GM12878 (cell line): ENCODE results near the gene SPAAR. TPM values are rescaled to one million over a fixed set of nuclear protein-coding genes. Genes with fewer than 3 reads are reported as not detected.

Experiments used
- ATAC-seq: fragments of 200-7000 bp; cut with Tn5 transposase; 3 replicates; pipeline ENCODE4 v1.9.1; 2020; ENCODE audit warnings: mild to moderate bottlenecking, moderate library complexity
- BruUV-seq: library from RNA; stranded (reverse); fragments of 400-500 nt; replicated peaks from 2 replicates; lab custom pipeline; 2021; lab: Mats Ljungman, UMichigan
- CTCF ChIA-PET: fragments of 300-600 bp; sonication (Branson Sonifier 250); formaldehyde crosslinking; extraction: SDS; loops from one replicate; lab custom pipeline; 2021; ENCODE audit warnings: inconsistent platforms; lab: Yijun Ruan, JAX
- POLR2A ChIA-PET: fragments of 350-600 bp; formaldehyde crosslinking; extraction: SDS; loops from one replicate; lab custom pipeline; 2021; ENCODE audit warnings: inconsistent platforms; lab: Charles Lee
- RAD21 ChIA-PET: fragments of 300-600 bp; sonication (Branson Sonifier 250); formaldehyde crosslinking; loops from one replicate; lab custom pipeline; 2023; ENCODE audit warnings: antibody characterized with exemption; ENCODE audit not compliant: unreplicated experiment; lab: Charles Lee
- SMC1A ChIA-PET: fragments of 300-600 bp; sonication (Branson Sonifier 250); formaldehyde crosslinking; loops from one replicate; lab custom pipeline; 2023; ENCODE audit not compliant: unreplicated experiment, uncharacterized antibody; lab: Charles Lee
- DNase-seq: peaks from one replicate; pipeline ENCODE4 v3.0.0-alpha.2; 2011; ENCODE audit warnings: low read depth, low spot score
- FAIRE-seq: peaks from 3 replicates; lab custom pipeline; 2011; peaks lifted over from hg19 to GRCh38; lab: Jason Lieb, UNC
- H2AFZ ChIP-seq: 2 replicates; pipeline ENCODE4 v1.6.0; 2011; ENCODE audit warnings: low read depth, low read length, control low read depth; ENCODE audit not compliant: control insufficient read depth
- H3K27ac ChIP-seq: 2 replicates; pipeline ENCODE4 v1.5.1; 2011; ENCODE audit warnings: control low read depth; ENCODE audit not compliant: control insufficient read depth, insufficient read depth
- H3K27me3 ChIP-seq, 2 experiments: replicated peaks in 1 of 2; 2 replicates each; pipeline versions ENCODE4 v1.6.0 to v1.6.1; 2011; ENCODE audit warnings: low read length in 1 of 2; ENCODE audit not compliant: control insufficient read depth in 2 of 2, insufficient read depth in 2 of 2
- H3K36me3 ChIP-seq, 2 experiments: 2 replicates each; pipeline ENCODE4 v1.5.1; 2011; ENCODE audit warnings: low read length in 1 of 2; ENCODE audit not compliant: control insufficient read depth in 2 of 2, insufficient read depth in 2 of 2
- H3K4me1 ChIP-seq: 2 replicates; pipeline ENCODE4 v1.6.1; 2011; ENCODE audit warnings: mild to moderate bottlenecking, low read length, moderate library complexity, mixed read lengths; ENCODE audit not compliant: control insufficient read depth, insufficient read depth
- H3K4me2 ChIP-seq: 2 replicates; pipeline ENCODE4 v1.6.0; 2011; ENCODE audit warnings: control low read depth; ENCODE audit not compliant: control insufficient read depth, insufficient read depth
- H3K4me3 ChIP-seq: fragments of 200-600 bp; sonication (generic); 2 replicates; pipeline ENCODE4 v1.5.1; 2016
- H3K79me2 ChIP-seq: 2 replicates; pipeline ENCODE4 v1.6.0; 2011; ENCODE audit warnings: low read length; ENCODE audit not compliant: control insufficient read depth, insufficient read depth
- H3K9ac ChIP-seq: 2 replicates; pipeline ENCODE4 v1.8.0; 2011; ENCODE audit warnings: low read length, control low read depth, mixed read lengths; ENCODE audit not compliant: control insufficient read depth, insufficient read depth
- H3K9me3 ChIP-seq: replicated peaks from 3 replicates; pipeline ENCODE4 v1.5.1; 2011; ENCODE audit warnings: mild to moderate bottlenecking, low read length; ENCODE audit not compliant: control insufficient read depth, insufficient read depth
- H4K20me1 ChIP-seq: 2 replicates; pipeline ENCODE4 v1.6.0; 2011; ENCODE audit not compliant: control insufficient read depth, insufficient read depth
- CREM ChIP-seq: IDR thresholded peaks from 2 replicates; pipeline ENCODE4 v1.6.1; 2014; ENCODE audit warnings: antibody characterized with exemption, low read depth
- EP300 ChIP-seq, 2 experiments: fragments of 150-350 bp in 1 of 2; IDR thresholded peaks; 2 replicates each; pipeline ENCODE4 v1.6.1; 2011 to 2012; ENCODE audit warnings: low read depth in 2 of 2, low read length in 2 of 2, borderline replicate concordance in 1 of 2, improper control_type of control experiment in 1 of 2, inconsistent platforms in 1 of 2; ENCODE audit not compliant: control insufficient read depth in 1 of 2
- IRF4 ChIP-seq: IDR thresholded peaks from 2 replicates; pipeline ENCODE4 v1.6.1; 2011; ENCODE audit warnings: low read depth, low read length
- LARP7 ChIP-seq: fragments of 450-650 bp; IDR thresholded peaks from 2 replicates; pipeline ENCODE4 v1.6.1; 2017; ENCODE audit warnings: mild to moderate bottlenecking
- NFIC ChIP-seq: IDR thresholded peaks from 2 replicates; pipeline ENCODE4 v1.6.1; 2012; ENCODE audit warnings: low read depth, mild to moderate bottlenecking, inconsistent platforms, low read length, moderate library complexity
- RAD21 ChIP-seq: IDR thresholded peaks from 2 replicates; pipeline ENCODE4 v1.6.1; 2011; ENCODE audit warnings: mild to moderate bottlenecking, low read depth, low read length, moderate library complexity; ENCODE audit not compliant: insufficient read depth
- RB1 ChIP-seq: fragments of 450-650 bp; formaldehyde crosslinking; IDR thresholded peaks from 2 replicates; pipeline ENCODE4 v1.6.1; 2017; ENCODE audit warnings: mild to moderate bottlenecking, borderline replicate concordance
- RBBP5 ChIP-seq: fragments of 200-600 bp; sonication (generic); conservative IDR thresholded peaks from 2 replicates; pipeline ENCODE4 v1.6.1; 2016
- STAT1 ChIP-seq: fragments of 450-650 bp; conservative IDR thresholded peaks from 2 replicates; pipeline ENCODE4 v1.6.1; 2014; ENCODE audit warnings: antibody characterized with exemption, mild to moderate bottlenecking
- ZBED1 ChIP-seq: IDR thresholded peaks from 2 replicates; pipeline ENCODE4 v1.6.1; 2016; ENCODE audit warnings: borderline replicate concordance
- ZZZ3 ChIP-seq: IDR thresholded peaks from 2 replicates; pipeline ENCODE4 v1.6.1; 2011; ENCODE audit warnings: low read depth; ENCODE audit not compliant: control insufficient read depth, insufficient read length
- WGBS: methylation state at CpG from one replicate; pipeline ENCODE4 v1.1.6; 2016; ENCODE audit warnings: low lambda C conversion rate; ENCODE audit not compliant: insufficient replicate concordance, insufficient coverage; ENCODE audit errors: missing lambda C conversion rate; 5-methylcytosine and 5-hydroxymethylcytosine counted together
- in situ Hi-C: fragments of 300-500 bp; cut with MboI; formaldehyde crosslinking; loops from 9 replicates; pipeline ENCODE4 v1.14.3; 2018; ENCODE audit warnings: mixed read lengths
- intact Hi-C: fragments of 100-400 bp; cut with micrococcal nuclease; formaldehyde crosslinking; loops from one replicate; pipeline ENCODE4 v1.14.2; 2022; ENCODE audit not compliant: unreplicated experiment
- polyA plus RNA-seq, 11 experiments: library from polyadenylated mRNA; depleted of rRNA in 4 of 11; unstranded in 6 of 11; stranded (reverse) in 5 of 11; fragments of >200 nt; fragmentation: Nextera tagmentation in 4 of 11; fragmentation: Illumina TruSeq in 1 of 11; extraction: Ambion mirVana in 4 of 11; extraction: Trizol in 1 of 11; gene quantifications; 1 replicate in 1 of 11; 2 replicates in 10 of 11; pipeline versions ENCODE4 v1.2.1 to v1.2.3, GENCODE V29; 2011 to 2016; ENCODE audit warnings: inconsistent platforms in 2 of 11, missing spikeins in 2 of 11, low read depth in 1 of 11
- total RNA-seq, 4 experiments: library from RNA; depleted of rRNA in 3 of 4; stranded (reverse); fragments of >200 nt in 3 of 4; fragmentation: Illumina TruSeq in 1 of 4; extraction: Trizol in 1 of 4; gene quantifications; 2 replicates each; pipeline versions ENCODE4 v1.2.1 to v1.2.3, GENCODE V29; 2013 to 2021
- TF ChIP-seq, protein P1 (sequence below): fragments of 450-650 bp; IDR thresholded peaks from 2 replicates; pipeline ENCODE4 v1.6.1; 2016; ENCODE audit warnings: mild to moderate bottlenecking

Gene SPAAR
- total and polyA plus RNA-seq, 10 of the 15 experiments (the other 5 are each of a cell fraction or from before 2014, with no cell fraction given), result not detected

DNA sequence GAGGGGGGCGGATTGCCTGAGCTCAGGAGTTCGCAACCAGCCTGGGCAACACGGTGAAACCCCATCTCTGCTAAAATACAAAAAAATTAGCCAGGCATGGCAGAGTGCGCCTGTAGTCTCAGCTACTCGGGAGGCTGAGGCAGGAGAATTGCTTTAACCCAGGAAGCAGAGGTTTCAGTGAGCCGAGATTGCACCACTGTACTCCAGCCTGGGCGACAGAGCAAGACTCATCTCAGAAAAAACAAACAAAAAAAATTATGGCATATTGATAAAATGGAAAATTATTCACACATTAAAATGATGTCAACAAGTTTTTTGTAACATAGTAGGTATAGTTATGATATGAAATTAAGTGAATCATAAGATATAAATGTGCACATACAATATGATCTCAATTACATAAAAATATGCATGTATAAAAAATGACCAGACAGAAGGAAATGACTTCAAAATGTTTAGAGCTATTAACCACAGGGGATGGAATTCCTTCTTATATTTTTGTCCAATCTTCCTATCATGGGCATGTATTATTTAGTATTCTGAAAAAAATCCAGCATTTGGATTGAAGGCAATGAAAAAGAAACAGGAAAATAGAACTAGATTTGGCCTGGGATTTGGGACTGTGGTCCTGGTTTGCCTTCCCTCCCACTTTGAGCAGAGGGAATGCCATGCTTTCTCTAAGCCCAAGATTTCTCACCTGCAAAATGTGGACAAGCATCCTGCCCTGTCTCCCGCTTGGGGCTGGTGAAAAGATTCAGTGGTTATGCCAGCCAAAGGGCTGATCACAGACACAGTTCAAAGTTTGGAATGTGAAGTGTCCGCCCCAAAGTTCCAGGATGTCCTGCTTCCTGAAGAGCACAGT lies 19.5 kb downstream of the SPAAR start:
- intact Hi-C loops, result no loop called here

More for the DNA sequence above, 19.5 kb downstream of the SPAAR start:
- no peak for ATAC-seq
- Histone ChIP-seq H3K9me3 (no peaks in the 10 kb centered on the region), H3K79me2 (no peaks in the 10 kb centered on the region), H3K9ac (no peak overlapping the region), H2AFZ (no peak overlapping the region), H3K4me1 (no peaks in the 10 kb centered on the region), H3K4me3 (no peak overlapping the region)
- POLR2A ChIA-PET, result no interaction called here
- 59% methylated on average over 9 of the region's 9 CpGs for WGBS
- no peak for DNase-seq
- no peak for FAIRE-seq
- no TSS peak for BruUV-seq
- TF ChIP-seq IRF4, result no peak
- TF ChIP-seq NFIC, result no peak
- no peak for TF ChIP-seq EP300 (IDR thresholded peaks at IDR 0.05; ENCODE audit: borderline replicate concordance in 1 of 2, control insufficient read depth in 1 of 2, low read depth in 2 of 2, low read length in 2 of 2)
- TF ChIP-seq CREM, result no peak
- no peak for TF ChIP-seq RB1
- no peak for TF ChIP-seq STAT1
- TF ChIP-seq, protein P1, sequence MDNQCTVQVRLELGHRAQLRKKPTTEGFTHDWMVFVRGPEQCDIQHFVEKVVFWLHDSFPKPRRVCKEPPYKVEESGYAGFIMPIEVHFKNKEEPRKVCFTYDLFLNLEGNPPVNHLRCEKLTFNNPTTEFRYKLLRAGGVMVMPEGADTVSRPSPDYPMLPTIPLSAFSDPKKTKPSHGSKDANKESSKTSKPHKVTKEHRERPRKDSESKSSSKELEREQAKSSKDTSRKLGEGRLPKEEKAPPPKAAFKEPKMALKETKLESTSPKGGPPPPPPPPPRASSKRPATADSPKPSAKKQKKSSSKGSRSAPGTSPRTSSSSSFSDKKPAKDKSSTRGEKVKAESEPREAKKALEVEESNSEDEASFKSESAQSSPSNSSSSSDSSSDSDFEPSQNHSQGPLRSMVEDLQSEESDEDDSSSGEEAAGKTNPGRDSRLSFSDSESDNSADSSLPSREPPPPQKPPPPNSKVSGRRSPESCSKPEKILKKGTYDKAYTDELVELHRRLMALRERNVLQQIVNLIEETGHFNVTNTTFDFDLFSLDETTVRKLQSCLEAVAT, result no peak
- TF ChIP-seq ZZZ3, result no peak
- no peak for TF ChIP-seq ZBED1
- no peak for TF ChIP-seq RBBP5
- no peak for TF ChIP-seq LARP7
- no peak for TF ChIP-seq RAD21
- TF ChIP-seq, all 136 proteins: peak for 0
- ChIA-PET CTCF (no interaction called here), RAD21 (no interaction called here), SMC1A (interaction anchor here (0.6 kb wide), 1 partner anchor 12 kb away, joined by 3 read pairs; no protein-coding TSS in a partner anchor)
- no peak overlapping the region for H3K4me2 ChIP-seq
- in situ Hi-C loops, result no loop called here
- no peaks in the 10 kb centered on the region; a peak in 2 of 4 replicates for H3K27me3 ChIP-seq
- H4K20me1 ChIP-seq, result no peaks in the 10 kb centered on the region
- H3K27ac ChIP-seq, result no peak overlapping the region
- H3K36me3 ChIP-seq, result no peaks in the 10 kb centered on the region
